GM21723 (cell line): ENCODE measurements around the gene PAX7.
"Not testable (repeated sequence)": the region's sequence is repeated elsewhere in the genome, so short reads cannot be mapped to it uniquely, and the experiment has no call there.

Source experiments
- ATAC-seq: cut with Tn5 transposase; IDR thresholded peaks from one replicate; pipeline ENCODE4 v1.9.1; 2021; ENCODE audit warnings: mild to moderate bottlenecking, moderate library complexity; ENCODE audit not compliant: unreplicated experiment

The PAX7 gene

DNA sequence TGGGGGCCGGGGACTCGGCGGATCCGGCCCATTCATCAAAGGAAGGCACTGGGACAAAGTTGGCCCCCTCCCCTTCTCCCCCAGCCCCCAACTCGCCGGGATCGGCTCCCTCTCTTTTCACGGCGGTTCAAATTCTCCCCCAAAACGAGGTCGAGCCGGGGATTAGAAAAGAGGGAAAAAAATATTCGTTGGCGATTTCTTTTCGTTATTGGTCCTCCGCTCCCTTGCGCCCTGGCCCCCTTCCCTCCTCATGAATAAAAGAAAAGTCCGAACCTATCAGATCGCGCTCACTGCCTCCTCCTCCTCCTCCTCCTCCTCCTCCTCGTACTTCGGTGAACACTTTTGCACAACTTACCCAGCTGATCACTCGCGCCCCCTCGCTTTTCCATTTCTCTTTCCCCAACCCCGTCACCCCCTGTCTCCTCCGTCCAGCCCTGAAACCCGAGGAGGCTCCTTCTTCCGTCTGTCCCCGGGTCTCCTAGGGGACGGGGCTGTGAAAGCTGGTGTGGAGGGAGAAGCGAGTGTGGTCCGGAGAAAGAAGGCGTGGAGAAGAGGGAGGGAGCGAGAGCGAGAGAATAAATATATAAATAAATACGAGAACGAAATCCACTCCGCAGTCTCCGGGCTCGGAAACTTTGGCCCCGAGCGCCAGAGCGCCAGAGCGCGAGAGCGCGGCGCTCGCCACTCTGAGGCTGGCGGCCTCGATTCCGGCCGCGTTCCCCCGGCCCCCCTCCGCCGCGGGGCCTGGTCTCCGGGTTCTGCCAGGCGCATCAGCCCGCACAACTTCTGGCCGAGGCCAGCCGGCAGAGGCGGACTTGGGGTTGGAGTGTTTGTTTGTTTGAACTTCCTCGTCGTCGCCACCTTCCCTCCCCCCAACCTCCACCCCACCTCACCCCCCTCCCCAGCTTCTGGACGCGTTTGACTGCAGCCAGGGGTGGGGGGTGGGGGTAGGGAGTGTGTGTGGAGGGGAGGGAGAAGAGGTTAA is at the start of gene PAX7:
Gene PAX7, plus strand, starts transcription at position 336 of the 985 bp plus-strand sequence. CDS start 758 bp downstream, outside the sequence.
- ATAC-seq: no peak

DNA sequence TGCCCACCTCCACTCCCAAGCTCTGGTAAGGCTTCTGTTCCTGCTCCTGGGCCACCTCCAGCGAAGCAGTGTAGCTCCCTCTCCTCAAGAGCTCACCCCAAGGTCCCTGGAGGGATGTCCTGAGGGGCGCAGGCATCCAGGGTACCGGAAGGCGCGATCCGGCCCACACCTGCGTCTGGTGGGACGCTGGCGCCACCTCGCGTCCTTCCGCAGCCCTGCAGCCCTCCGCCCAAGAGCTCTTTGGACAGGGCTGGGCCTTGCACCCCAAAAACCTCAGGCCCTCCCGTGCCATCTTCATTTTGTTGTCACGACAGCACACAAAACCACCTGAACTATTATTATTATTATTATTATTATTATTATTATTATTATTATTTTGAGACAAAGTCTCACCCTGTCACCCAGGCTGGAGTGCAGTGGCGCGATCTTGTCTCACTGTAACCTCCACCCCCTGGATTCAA is 49.2 kb upstream of the PAX7 start:
- ATAC-seq: no peak

DNA sequence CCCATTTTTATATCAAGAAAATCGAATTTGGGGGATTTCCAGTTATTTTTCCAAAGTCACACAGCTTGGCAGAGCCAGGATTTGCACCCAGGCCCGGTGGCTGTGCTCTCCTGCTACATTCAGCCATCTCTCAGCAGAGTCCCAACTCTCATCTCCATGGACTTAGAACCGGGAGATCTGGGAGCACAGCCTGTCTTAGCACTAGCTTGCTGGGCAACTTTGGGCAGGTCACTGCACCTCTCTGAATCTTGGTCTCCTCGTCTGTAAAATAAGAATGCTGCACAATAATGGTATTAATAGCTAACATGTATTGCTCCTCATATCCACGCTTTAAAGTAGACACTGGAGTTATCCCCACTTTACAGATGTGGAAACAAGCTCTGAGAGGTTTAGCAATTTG is 47.8 kb upstream of the PAX7 start:
- ATAC-seq: no peak

DNA sequence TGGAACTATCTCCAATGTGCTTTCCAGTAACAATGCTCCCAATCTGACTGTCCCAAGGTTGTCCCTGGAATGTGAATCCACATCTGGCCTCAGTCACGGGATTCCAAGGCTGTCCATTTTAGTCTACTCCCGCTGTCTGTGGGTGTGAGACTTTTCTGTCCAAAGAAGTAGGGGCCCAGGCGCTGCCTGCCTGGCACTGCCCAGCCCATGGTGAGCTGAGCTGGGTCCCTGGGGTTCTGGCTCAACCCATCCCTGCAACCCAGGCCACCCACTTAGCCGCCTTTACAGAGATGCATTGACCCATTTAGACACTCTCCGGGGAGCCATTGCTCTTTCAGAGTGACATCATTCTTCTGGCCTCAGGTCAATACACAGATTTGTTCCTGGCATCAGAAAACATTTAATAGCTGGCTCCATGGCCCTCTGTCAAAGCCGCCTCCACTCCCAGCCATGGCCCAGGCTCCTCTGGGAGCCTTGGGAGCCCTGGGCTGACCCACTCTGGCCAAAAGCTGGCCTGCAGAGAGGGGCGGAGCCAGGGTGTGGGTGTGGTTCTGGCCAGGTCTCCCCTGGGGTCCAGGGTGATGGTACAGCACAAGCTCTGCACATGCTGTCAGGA is 47.2 kb upstream of the PAX7 start:
- ATAC-seq: no peak

DNA sequence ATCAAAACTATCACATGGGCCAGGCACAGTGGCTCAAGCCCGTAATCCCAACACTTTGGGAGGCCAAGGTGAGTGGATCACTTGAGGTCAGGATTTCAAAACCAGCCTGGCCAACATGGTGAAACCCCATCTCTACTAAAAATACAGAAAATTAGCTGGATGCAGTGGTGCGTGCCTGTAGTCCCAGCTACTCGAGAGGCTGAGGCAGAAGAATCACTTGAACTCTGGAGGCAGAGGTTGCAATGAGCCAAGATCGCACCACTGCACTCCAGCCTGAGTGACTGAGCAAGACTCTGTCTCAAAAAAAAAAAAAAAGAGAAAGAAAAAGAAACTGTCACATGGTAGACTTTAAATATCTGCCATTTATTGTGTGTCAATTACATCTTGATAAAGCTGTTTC is 44.6 kb upstream of the PAX7 start:
- not testable (repeated sequence) for ATAC-seq

DNA sequence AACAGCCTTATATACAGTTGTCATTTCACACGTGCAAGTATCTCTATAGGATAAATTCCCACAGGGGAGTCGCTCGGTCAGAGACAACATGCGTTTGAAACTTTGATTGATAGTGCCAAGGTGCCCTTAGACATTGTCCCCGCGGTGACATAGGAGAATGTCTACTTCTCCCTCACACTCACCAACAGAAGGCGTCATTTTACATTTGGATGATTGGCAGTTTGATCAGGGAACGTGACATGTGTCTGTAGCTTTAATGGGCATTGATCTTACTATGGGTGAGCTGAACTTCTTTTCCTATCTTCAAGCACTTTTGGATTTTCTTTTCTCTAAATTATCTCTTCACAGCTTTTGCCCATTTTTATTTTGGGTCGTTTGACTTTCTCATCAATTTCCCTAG is 42.6 kb upstream of the PAX7 start:
- ATAC-seq: no peak

DNA sequence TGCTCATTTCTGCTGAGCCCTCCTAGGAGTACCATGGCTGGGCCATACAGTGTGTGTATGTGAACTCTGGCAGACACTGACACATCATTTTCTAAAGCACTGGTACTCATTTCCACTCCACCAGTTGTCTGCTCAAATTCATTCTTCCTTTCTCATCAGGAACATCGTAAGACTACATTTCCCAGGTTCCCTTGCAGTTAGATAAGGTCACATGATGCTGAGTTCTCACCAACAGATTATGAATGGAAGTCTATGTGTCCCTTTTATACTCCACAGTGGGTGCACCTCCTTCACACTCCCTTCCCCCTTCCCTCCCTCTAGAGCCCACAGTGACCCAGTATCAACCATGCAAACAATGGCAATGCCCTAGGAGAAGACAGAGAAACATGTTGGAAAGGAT is 38.3 kb upstream of the PAX7 start:
- no peak for ATAC-seq

DNA sequence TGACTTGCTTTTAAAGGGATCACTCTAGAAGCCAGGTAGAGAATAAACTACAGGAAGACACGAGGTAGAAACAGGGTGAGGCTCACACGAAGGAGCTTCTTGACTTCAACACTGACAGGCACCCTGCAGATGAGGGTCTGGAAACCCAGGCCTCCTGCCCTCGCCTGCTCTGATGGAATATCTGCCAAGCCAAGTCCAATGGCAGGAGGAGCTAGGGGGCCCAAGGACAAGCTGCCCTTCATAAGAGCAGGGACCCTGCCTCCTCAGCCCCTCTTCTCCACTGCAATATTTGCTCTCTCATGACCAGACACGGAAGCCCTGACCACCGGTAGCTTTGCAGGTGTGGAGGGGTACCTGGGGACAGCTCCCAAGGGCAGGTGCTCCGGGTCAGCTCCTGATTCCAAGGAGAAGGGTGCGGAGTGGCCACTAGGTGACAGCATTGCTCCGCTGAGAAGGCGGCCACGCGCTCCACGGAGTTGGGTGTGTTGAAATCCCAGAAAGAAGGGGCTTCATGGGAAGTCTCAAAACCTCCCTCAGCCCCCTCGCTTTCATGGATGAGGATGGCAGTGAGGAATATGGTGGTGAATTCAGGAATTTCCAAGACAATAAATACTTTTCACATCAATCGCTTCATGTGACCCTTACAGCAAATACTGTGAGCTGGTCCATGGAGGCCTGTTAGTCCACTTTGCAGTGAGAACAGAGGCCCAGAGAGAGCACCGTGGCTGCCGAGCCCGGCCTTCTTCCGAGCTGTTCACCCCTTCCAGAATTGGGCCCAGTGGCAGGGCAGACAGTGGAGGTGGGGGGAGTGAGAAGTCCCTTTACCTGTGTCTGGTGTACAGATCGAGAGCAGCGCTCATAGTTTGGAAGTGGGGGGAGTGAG is 33.2 kb upstream of the PAX7 start:
- no peak for ATAC-seq

DNA sequence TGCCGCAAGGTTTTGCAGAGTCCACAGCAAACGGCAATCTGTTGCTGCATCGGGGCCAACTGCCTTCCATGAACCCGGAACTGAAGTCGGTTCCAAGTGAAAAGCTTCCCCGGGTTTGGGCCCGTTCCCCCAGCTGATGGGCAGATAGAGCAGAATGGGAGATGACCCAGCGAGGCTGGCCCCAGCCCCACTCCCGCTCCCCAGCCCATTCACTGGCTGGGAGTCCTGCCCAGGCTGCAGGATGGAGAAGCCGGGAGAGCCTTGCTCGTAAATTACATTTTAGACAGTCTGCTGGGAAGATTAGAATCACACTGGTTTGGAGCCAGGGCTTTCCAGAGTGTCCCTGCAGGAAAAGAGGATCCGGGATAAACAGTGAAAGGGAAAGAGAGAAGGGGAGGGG is 31.6 kb upstream of the PAX7 start:
- no peak for ATAC-seq

DNA sequence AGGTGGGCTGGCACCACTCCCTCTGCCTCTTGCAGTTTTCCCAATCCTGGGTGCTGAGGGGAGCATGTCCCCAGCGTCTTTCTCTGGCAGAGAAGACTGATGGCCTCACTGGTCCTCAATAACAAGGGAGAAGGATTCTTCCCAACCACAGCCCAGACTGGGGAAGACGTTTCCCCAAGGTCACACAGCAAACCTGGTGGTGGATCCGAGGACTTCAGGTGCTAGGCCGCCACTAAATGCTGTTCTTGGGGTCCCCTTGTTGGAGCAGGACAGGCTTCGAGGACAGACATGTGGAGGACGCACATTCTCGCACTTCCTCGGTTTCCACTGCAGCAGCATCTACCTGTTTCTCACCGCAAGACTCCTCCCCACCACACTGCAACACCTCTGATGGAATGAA is 30.9 kb upstream of the PAX7 start:
- no peak for ATAC-seq

DNA sequence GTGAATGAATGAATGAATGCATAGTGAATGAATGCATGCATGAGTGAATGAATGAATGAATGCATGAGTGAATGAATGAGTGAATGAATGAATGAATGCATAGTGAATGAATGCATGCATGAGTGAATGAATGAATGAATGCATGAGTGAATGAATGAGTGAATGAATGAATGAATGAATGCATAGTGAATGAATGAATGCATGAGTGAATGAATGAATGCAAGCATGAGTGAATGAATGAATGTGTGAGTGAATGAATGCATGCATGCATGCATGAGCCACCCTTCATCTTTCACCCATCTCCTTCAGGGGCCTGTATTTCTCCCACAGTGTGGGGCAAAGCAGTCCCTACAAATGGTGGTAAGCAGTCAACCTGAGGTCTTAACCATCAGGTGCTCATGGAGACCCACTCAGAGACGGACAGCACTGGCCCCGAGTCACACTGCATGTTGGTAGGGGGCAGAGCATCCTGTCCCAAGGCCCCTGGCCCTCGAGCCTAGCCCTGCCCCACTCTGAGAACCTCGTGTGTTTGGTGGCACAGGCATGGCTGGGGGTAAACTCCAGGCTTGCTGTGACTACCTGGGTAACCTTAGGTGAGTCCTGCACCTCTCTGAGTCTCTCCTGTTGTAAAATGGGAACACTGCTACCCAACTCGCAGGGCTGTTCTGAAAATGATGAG is 28.0 kb upstream of the PAX7 start:
- ATAC-seq: no peak

DNA sequence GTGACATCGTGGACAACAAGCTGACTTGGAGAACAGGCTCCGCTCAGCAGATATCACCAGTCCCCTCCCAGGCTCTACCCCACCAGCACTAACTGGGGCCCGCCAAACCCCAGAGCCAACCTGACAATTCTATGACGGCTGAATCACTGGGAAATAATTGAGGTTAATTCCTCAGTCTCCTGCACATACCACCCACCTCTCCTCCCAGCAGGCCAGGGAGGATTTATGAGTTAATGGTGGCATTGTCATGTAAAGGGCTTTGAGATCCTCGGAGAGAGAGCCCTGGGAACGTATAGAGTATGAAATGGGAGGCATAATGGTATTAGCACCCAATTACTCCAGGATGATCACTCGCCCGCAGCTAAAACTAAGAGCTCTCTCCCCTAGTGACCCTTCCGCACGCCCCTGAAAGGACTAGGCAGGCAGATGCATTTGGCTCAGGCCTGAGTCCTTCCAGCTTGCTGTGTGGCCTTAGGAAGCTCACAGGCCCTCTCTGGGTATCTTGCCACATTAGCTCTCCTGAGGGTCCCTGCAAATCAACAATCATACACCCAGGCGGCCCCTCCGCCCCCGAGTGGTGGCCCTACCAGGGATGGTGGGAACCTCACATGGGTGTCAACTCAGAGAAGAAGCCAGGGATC is 27.3 kb upstream of the PAX7 start:
- no peak for ATAC-seq

DNA sequence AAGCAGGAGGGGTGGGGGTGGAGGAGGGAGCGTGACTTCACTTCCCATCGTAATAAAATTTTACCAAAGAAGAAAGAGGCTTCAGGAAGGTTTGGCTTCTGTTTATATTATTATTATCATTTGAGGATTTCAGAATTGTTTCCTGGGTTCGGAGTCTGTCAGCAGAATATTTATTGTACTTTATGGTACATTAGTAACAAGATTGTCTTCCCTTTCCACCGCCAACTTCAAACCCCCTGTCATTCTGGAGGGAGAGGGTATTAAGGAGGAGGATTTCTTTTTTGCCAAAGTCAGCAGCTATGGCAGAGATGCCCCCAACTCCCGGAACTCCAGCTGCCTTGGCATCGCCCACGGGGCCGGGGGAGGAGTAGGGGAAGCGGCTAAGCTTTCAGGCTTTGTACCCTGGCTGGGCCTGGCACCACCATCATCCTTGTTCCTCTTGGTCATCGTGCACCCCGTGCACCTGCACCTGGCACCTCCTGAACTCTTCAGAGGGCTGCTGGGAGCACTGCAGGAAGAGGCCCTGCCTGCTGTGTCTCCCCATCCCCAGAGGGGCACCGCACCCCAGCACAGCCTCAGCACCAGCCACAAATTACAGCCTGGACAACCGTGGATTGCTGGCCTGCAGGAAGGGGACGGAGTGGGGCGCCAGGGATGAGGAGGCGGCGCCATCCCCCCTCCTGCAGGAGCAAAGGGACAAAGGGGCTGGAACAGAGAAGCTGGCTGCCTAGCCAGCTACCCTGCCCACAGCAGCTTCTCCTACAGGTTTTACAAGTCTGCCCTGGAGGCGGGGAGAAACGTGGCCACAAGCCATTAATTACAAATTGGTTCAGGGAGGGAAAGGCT is 24.0 kb upstream of the PAX7 start:
- ATAC-seq: no peak

DNA sequence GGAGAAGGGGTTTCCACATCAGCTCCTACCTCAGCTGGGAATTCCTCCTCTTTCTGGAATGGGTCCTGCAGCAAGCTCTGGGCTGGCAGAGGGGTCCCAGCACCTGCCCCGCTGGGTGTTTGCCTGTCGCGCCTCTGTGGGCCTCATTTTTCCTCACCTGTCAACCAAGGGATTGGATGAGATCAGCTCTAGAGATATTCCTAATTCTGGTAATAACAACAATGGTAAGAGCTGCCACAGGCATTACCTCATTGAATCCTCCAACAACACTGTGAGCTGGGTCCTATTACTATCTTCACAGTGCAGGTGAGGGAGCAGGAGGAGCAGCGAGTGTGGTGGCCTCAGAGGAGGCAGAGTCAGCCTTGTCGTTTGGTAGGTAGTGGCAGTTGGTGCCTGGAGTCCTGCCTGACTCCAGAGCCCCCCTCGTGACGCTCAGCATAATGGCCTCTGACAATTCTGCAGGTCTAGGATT is 23.3 kb upstream of the PAX7 start:
- no peak for ATAC-seq

DNA sequence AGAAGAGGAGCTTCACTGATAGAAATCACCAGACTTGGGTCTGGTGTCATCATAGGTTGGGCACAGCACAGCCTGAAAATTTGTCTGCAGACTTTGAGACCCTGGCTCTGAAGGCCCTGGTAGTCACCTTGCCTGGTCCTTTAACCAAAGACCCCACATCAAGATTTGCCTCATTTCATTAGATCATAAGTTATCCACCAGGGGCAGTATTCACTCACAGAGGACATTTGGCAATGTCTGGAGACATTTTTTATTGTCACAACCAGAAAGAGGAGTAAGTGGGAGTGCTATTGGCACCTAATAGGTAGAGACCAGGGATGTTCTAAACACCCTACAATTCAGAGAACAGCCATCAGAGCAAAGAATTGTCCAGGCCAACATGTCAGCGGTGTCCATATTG is 22.1 kb upstream of the PAX7 start:
- ATAC-seq: no peak

DNA sequence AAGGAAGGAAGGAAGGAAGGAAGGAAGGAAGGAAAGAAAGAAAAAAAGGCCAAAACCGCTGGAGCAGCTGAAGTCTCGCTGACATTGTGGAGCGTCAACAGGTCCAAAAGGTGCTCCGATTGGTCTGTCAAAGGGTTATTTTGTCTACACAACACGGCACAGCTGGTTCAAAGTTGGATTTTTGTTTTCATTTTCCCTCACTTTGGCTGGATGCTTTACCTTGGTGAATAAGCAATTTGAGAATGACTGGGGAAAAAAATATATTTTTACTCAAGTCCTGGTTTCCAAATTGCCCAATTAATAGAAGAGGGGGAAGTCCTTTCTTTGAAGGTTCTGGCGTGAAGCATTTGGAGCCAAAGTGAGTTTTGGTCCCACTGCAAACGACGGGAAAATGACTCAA is 19.3 kb upstream of the PAX7 start:
- no peak for ATAC-seq

DNA sequence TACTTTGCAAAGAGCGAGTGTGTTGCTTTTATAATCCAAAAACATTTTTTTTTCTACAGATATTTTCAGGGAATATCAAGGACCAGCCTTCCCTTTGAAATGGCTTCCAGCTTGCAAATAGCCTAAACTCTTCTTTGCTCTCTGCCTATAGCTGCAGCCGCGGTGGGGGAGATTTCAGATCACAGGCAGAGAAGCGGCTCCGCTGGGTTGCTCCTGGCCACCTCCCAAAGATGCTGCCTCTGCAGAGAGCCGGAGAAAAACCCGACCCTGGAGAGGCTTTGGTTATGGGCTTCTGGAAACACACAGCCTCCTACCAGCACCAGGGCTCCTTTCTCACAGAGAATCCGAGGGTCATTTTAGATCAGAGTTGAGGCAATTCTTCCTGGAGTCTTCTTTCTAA is 18.6 kb upstream of the PAX7 start:
- ATAC-seq: no peak

DNA sequence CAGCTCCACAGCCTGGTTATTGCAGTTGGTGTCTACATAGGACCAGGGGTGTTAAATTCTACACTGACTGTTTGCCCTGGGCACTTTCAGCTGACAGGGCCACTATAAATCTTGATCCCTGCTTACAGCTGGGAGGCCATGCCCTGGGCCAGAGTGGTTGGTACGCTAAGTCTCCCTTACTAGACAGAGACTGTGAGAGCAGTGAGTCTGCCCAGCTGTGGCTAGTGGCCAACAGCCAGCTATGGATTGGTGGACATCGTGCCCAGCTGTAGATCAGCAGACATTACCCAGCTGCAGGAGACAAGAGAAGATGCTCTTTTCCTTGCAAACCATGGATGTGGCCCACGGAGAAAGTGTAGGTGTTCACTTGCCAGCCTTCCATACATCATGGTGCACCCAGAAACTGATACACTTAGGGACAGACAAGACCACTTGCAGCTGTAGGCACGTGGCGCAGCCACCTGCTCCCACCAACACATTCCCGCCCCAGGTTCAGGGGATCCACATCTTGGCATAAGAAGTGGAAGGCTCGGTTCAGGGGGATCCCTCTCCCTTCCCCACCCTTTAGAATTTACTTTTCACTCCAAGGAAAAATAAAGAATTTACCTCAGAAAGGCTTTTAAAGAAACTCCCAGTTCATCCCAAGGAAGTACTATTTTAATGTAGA is 16.4 kb upstream of the PAX7 start:
- ATAC-seq: no peak
